Epidermal melanocyte (primary cell): Measurements from ENCODE around the gene SPOP.
"Not testable (repeated sequence)": the region's sequence is repeated elsewhere in the genome, so short reads cannot be mapped to it uniquely, and the experiment has no call there.

Experiments used
- DNase-seq: peaks from one replicate; pipeline ENCODE4 v3.0.0; 2011; ENCODE audit warnings: low spot score; ENCODE audit not compliant: insufficient read length

The SPOP gene

DNA sequence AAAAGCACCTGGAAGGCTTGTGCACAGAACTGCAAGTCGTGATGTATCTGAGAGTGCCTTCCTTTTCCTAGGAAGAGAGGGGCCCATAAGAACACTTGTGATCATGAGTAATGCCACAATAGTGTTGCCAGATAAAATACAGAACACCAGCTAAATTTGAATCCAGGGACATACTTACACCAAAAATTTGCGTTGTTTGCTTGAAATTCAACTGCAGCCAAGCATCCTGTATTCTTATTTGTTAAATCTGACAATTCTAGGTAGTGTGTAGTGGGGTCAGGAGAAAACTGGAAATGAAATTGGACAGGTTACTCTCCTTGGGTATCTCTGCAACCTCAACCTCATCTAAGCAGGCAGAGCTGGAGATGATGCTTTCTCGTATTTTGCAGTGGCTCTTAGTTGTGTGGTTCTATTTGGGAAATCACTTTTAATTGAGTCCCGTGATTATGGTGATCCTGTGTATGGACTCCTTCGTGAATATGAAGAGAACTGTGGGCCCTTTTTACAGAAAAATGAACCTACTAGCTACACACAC, 17.9 kb upstream of the SPOP start:
- no peak for DNase-seq

GRCh38 chr17:49694847-49695697, 17.2 kb upstream of the SPOP start:
- peak; percentile 29 for DNase-seq

DNA sequence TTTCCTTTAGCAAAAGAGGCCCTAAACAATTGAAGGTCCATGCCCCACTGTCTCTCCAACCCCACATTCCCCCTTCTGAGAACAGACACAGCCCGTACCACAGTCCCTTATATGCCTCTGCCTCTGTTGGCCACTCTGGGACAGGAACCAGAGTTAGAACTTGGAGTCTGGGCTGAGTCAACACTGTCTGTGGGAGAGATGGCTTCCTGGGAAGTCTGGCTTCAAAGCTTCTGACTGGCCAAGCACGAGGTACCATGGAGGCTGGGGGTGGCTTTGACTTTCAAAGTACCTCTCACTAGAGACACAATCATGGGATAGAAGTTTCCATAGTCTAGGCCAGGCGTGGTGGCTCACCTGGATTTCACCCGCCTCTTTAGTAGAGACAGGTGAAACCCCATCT, 14.9 kb upstream of the SPOP start:
- no peak for DNase-seq

DNA sequence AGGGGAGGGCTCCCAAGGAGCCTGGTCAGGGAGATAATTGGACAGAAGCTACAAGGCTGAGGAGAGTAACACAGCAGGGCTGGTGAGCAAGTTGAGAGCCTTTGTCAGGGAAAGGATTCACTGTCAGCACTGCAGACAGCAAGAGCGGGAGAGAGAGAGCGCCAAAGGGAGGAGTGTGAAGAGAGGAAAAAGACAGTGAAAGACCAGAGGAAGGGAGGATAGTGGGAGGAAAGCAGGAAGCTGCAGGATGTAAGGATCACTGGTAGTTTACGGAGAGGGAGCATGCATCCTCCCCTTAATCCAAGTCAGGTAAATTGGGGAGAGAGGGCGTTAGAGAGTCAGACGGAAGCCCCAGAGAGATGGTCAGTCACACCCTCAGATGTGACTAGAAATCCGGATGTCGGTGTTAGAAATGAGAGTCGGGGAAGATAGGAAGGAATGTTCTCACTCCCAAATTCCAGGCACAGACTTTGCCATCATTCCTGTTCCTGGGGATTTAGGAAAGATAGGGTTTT, 13.8 kb upstream of the SPOP start:
- DNase-seq, result no peak

DNA sequence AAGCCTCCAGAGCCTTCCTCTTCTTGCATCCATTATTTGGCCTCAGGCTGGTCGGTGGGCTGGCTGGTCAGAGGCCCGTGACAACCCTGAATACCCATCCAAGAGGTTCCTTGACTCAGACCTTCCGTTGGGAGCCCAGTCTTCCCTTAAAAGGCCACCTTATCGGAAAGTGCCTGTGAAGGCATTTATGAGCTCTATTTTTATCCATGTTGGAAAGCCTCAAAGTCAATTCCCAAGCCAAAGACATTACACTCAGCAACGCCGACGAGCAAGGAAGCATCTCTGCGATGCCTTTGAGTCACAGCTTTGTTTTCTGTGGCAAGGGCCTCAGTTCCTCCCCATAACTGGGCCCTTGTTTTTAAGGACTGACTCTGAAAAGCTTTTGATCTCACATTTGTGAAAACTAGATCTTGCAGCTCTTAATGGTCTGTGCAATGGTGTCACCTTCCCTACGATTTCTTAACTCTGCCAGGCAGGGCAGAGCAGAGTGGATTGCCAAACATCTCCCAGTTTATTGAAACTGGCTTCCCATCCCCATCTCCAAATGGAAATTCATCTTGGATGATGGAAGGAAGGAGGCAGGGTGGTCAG, 13.3 kb upstream of the SPOP start:
- DNase-seq, result no peak

- no peak for DNase-seq
Observed at GRCh38 chr17:49690256-49690655, 12.4 kb upstream of the SPOP start.

DNA sequence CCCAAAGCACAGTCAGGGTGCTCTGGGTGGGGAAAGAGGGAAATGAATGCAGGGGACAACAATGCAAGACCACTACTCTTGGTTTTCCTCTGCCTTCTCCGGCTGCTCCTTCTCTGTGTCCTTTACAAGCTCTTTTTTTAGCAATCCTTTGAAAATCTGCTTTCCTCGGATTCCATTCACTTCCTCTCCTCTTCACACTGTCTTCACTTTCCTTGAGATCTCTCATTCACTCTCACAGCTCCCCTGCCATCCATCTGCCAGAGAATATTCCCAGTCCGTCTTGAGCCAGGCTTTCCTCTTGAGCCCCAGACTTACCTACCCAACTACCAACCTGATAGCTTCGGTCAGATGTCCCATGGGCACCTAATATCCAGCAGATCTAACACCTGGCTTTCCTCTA, 11.0 kb upstream of the SPOP start:
- DNase-seq, result no peak

GRCh38 chr17:49687878-49688491, 10.1 kb upstream of the SPOP start:
- no peak for DNase-seq

DNA sequence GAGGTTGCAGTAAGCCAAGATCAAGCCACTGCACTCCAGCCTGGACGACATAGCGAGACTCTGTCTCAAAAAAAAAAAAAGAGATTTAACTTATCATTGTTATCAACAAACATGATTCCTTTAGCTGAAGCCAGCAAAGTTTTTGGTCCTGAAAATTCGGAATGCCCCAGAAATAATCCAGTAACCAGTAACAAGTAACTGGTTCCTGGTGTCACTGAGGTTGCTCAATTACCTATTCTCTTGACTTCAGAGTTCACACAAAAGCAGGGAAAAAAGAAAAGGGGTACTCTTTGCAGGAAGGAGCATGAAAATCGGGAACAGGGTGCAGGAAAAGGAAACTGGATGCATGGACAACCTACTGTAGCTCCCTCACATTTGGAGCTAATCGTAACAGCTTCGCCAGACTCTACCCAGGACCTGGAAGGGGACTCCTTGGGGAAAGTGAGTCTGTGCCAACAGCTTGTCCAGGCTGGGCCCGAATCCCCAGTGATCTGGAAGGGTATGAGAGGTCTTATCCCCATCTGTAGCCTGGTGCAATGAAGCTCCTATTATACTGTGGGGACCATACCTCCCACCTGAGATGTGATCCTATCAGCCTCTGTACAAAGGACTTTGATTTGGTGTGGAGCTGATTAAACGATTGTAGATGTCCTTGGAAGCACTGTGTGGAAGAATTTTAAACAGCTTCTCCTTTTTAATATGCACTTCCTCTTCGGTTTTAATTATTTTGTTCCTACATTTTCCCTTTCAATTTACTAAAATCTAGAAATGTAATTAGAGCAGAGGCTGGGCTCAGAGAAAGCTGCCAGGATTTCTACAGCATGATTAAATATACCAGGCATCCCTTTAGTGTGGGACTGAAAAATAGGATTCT, 3.4 kb upstream of the SPOP start:
- no peak for DNase-seq

DNA sequence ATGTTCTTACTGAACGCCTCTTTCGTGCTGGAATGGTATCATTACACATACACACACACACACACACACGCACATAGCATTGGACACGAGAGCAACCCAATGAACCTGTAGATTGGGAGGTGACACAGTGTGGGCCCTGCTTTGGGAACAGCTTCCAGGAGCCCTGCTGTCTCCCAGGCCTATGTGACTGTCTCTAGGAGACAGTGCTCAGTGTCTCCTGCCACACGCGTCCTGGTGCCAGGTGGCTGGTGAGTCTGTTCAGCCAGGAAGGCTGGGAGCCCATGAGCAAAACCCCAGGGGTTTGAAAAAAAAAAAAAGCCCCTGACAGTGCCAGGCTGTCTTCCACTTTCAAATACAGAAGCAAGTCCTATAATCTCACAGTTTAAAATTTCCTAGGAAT, 2.4 kb upstream of the SPOP start:
- DNase-seq, result no peak

DNA sequence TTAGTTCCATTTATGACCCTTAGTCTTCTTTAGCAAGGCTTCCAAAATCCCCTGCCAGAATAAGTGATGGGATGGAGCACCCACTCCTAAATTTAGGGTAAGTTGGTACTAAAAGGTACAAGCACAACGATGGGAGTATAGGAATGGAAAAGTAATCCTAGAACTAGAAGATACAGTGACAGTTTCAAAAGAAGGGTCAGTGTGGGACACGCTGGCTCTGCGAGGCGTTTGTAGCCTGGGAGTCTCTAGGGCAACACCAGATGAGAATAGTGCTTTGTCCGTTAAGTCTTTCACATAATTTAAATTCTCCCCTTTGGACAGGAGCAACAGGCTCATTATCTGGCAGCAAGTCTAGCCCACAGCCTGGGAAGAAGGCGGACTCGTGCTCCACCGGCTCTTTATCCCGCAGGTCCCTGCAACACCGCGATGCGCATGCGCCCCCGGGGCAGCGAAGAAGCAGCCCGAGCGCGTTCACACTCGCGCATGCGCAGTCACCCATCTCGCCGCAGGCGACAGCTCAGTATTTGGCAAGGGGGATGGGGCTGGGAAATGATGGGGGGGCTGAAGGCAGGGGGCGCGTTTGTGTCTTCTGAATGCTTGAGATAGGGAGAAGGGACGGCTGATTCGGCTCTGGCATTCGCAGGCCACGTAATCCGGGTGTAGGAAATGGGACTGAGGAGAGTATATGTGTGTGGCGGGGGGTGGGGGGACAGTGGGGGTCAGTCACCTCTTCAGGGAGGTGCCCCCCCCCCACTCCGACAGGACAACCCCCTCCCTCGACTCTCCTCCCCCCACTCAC, 564 bp downstream of the SPOP start:
- DNase-seq, result peak; percentile 86

DNA sequence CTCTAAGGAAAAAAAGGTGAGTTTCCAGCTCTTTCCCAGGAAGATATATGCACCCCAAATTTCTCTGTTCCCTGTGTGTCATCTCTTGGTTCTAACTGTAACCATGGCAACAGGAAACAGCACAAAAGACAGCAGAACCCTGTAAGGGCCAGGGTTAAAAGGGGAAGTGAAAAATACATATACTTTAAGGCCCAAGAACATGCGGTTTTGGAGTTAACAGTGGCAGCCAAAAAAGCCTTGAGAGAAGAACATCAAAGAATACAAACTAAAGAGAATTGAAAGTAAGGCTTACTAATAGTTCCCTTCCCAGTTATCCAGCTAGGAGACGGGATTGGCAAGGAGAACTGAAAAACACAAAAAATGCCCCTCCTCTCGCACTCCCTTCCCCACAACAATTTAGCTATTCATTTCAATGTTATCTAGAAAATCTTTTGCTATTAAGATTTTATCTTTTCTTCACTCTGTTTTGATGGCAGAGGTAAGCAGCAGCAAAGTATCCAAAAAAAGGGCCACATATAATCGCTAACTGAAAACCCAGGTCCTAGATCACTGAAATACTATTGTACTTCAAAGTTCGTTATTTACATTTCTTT, 1.5 kb downstream of the SPOP start:
- DNase-seq, result no peak

DNA sequence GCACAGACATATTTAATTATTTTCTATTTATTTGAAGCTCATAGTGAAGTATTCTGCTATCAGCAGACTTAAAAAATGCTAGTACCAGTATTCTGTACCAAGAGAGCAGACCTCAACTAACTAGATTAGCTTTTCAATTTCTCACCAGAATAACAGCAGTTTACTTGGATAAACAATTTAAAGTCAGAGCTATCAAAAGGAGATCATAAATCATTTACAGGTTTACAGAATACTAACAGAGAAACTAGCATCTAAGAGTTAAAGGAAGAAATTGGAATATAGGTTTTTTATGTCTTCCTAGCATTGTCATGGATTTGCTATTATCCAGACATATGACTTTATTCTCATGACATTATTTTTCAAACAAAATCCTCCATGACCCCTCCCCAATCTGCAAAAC, 3.4 kb downstream of the SPOP start:
- DNase-seq, result no peak

DNA sequence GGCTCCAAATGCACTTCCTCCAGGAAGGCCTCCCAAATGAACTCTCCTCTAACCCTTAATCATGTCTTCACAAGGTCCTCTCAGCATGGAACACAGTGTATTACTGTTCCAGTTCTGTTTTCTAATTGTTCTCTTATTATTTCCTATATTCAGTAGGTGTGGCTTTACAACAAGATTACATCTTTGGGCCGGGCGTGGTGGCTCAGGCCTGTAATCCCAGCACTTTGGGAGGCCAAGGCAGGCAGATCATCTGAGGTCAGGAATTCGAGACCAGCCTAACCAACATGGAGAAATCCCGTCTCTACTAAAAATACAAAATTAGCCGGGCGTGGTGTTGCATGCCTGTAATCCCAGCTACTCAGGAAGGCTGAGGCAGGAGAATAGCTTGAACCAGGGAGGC, 4.2 kb downstream of the SPOP start:
- DNase-seq, result not testable (repeated sequence)

- DNase-seq, result no peak
Observed at GRCh38 chr17:49670641-49671040, 7.3 kb downstream of the SPOP start.

GRCh38 chr17:49670002-49670401, 7.9 kb downstream of the SPOP start:
- no peak for DNase-seq

- no peak for DNase-seq
Observed at GRCh38 chr17:49667854-49668253, 10.0 kb downstream of the SPOP start.

GRCh38 chr17:49664706-49665211, 13.1 kb downstream of the SPOP start:
- no peak for DNase-seq

- DNase-seq, result no peak
Observed at GRCh38 chr17:49659661-49660382, 18.1 kb downstream of the SPOP start.
